PFSK-1 (cell line): Measurements from ENCODE around the gene INSIG1.

ENCODE experiments used
- FOXP2 ChIP-seq: optimal IDR thresholded peaks from 2 replicates; pipeline ENCODE3; 2011; ENCODE audit warnings: borderline replicate concordance, control low read depth, inconsistent platforms; ENCODE audit not compliant: insufficient read depth; ENCODE audit errors: extremely low read length, extremely low read depth
- POLR2AphosphoS5 ChIP-seq: IDR thresholded peaks from 2 replicates; pipeline ENCODE4 v1.6.1; 2012; ENCODE audit warnings: low read depth, mild to moderate bottlenecking, control low read depth, low read length, moderate library complexity
- REST ChIP-seq, 2 experiments: IDR thresholded peaks; 2 replicates each; pipeline versions ENCODE4 v1.6.1 to v1.8.0; 2011 to 2012; ENCODE audit warnings: low read depth in 2 of 2, low read length in 2 of 2, control low read depth in 1 of 2, inconsistent platforms in 1 of 2, mild to moderate bottlenecking in 1 of 2, moderate library complexity in 1 of 2; ENCODE audit not compliant: insufficient read depth in 1 of 2
- SIN3A ChIP-seq: IDR thresholded peaks from 2 replicates; pipeline ENCODE4 v1.6.1; 2012; ENCODE audit warnings: mild to moderate bottlenecking, low read length, moderate library complexity, borderline replicate concordance; ENCODE audit not compliant: insufficient read depth
- TAF1 ChIP-seq: IDR thresholded peaks from 2 replicates; pipeline ENCODE4 v1.6.1; 2012; ENCODE audit warnings: low read length, control low read depth, borderline replicate concordance; ENCODE audit not compliant: insufficient read depth

- TF ChIP-seq SIN3A, result no peak
- no peak for TF ChIP-seq REST (IDR thresholded peaks at IDR 0.05; ENCODE audit: insufficient read depth in 1 of 2, low read depth in 2 of 2, low read length in 2 of 2)
- TF ChIP-seq TAF1, result no peak
- no peak for TF ChIP-seq POLR2AphosphoS5
- TF ChIP-seq FOXP2, result no peak
These were observed 14.0 kb upstream of the INSIG1 start for GRCh38 chr7:155283565-155284194.
